Adrenal gland (tissue), 12 donors: ENCODE measurements around the gene MOCOS. TPM values are rescaled to one million over a fixed set of nuclear protein-coding genes. Genes with fewer than 3 reads are reported as not detected.

Experiments used
- DNase-seq, 7 donors: peaks; one replicate each; pipeline ENCODE4 v3.0.0-alpha.2; 2019 to 2020
- H3K27ac ChIP-seq, 5 donors: fragments of 200-600 bp; sonication (generic) in 4 of 5; 1 replicate in 3 of 5; 2 replicates in 2 of 5; pipeline versions ENCODE4 v1.5.1 to v1.8.0; 2016 to 2020; ENCODE audit warnings: mild to moderate bottlenecking in 1 of 5
- H3K27me3 ChIP-seq: fragments of 200-600 bp; 2 replicates; pipeline ENCODE4 v1.8.0; 2021
- H3K36me3 ChIP-seq, 2 donors: fragments of 200-600 bp; replicated peaks in 1 of 2; 1 replicate in 1 of 2; 2 replicates in 1 of 2; pipeline versions ENCODE4 v1.5.1 to v1.8.0; 2018 to 2022
- H3K4me1 ChIP-seq, 2 donors: fragments of 200-600 bp; replicated peaks in 1 of 2; 1 replicate in 1 of 2; 2 replicates in 1 of 2; pipeline versions ENCODE4 v1.5.1 to v1.8.0; 2018 to 2021
- H3K4me3 ChIP-seq, 4 donors: fragments of 200-600 bp; sonication (generic) in 3 of 4; one replicate each; pipeline ENCODE4 v1.5.1; 2016 to 2018
- H3K9me3 ChIP-seq, 3 donors: fragments of 200-600 bp; sonication (generic) in 1 of 3; replicated peaks in 1 of 3; 1 replicate in 2 of 3; 2 replicates in 1 of 3; pipeline versions ENCODE4 v1.5.1 to v1.8.0; 2016 to 2021
- CTCF ChIP-seq, 6 experiments: fragments of 450-650 bp in 4 of 6; fragments of 200-600 bp in 2 of 6; sonication (generic) in 1 of 6; IDR thresholded peaks; 1 replicate in 5 of 6; 2 replicates in 1 of 6; pipeline versions ENCODE4 v1.5.1 to v1.8.0; 2016 to 2021; ENCODE audit warnings: antibody characterized with exemption in 6 of 6, mild to moderate bottlenecking in 2 of 6, moderate library complexity in 1 of 6
- POLR2A ChIP-seq, 2 donors: fragments of 450-650 bp; IDR thresholded peaks; one replicate each; pipeline ENCODE4 v1.6.1; 2017; ENCODE audit warnings: antibody characterized with exemption in 2 of 2, mild to moderate bottlenecking in 2 of 2, moderate library complexity in 1 of 2
- WGBS, 4 donors: extraction: QIAGEN DNeasy Blood & Tissue Kit in 2 of 4; methylation state at CpG; one replicate each; pipeline versions ENCODE4 v1.1.5 to v1.1.7; 2013 to 2017; 5-methylcytosine and 5-hydroxymethylcytosine counted together
- intact Hi-C, 2 donors: fragments of 100-400 bp; cut with DNase I; formaldehyde crosslinking; loops; one replicate each; pipeline versions ENCODE4 v1.14.1 to v1.15.0; 2022 to 2023
- polyA plus RNA-seq, 3 donors: library from polyadenylated mRNA; stranded (reverse); fragments of 200-250 nt in 2 of 3; fragments of 350-450 nt in 1 of 3; fragmentation: Illumina TruSeq in 1 of 3; extraction: RNeasy Lipid Tissue Mini Kit (QIAGEN cat#74804) in 1 of 3; gene quantifications; one replicate each; pipeline ENCODE4 v1.2.3, GENCODE V29; 2013 to 2014
- total RNA-seq, 9 donors: library from RNA; depleted of rRNA in 4 of 9; stranded (reverse); fragments of >200 nt in 4 of 9; fragments of 120-200 nt in 1 of 9; fragmentation: NEBNext Ultra II Directional in 1 of 9; extraction: Animal tissue kit (Norgen Biotek cat#: 25700) in 1 of 9; gene quantifications; one replicate each; pipeline versions ENCODE4 v1.1.0 to v1.2.4, GENCODE V29; 2013 to 2023
- donor health status: healthy with polysubstance abuse.
- donor health status: Bipolar disorder and iron deficiency.
- donor health status: DM: yes; HTN: yes; CAD: no.
- donor health status: DM: no; HTN: no; CAD: no.
- donor health status: DM: no; HTN: no; CAD: no.
- donor health status: DM: yes; HTN: yes; CAD: no.

Gene MOCOS
- total and polyA plus RNA-seq, 12 donors, result 7.6 to 88.1 (median 20.9) TPM

DNA sequence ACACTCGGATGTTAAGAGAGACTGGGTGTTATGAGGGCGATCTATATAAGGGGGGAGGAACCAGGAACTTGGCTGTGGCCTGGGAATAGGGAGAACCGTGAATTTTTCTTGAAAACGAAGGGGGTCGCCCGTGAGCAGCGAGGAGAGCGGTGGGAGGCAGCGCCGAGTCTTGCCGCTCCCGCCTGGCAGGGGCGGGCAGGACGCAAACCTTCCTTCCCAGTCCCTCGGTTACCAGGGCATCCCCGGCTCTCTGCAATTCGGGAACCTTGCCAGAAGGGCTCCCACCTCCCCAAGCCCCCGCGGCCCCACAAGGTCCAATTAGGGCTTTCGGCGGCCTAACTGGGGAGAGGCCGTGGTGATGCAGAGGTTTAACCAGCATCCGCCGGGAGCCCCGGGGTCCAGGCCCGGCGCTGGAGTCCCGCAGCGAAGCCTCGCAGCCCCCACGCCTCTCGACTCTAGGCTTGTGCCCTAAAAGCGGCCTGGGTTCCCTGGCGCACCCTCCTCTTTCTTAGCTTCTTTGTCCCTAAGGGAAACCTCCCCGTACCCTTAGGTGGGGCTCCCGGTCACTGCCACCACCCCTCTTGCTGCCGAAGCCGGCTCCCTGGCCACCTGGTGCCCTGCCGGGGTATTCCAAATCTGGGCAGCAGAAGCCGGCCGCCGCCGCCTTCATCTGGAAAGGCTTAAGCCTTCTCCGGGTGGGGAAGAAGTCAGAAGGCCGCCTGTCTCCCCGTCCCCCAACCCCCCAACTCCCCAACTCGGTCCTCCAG is 109.5 kb downstream of the MOCOS start:
- TF ChIP-seq POLR2A (IDR thresholded peaks at IDR 0.05) (no peak), CTCF (IDR thresholded peaks at IDR 0.05) (peak; percentile 27 to 47 (median 44))
- Histone ChIP-seq H3K27me3 (no peaks in the 10 kb centered on the region), H3K4me1 (peaks cover 6 to 12% of the 10 kb centered on the region in 2 donors), H3K36me3 (no peaks in the 10 kb centered on the region), H3K4me3 (peak overlapping the region in 3 of 4 donors; percentile 26 to 77 (median 33)), H3K9me3 (no peaks in the 10 kb centered on the region), H3K27ac (peak overlapping the region in 3 of 5 donors; percentile 45 to 80 (median 64))
- intact Hi-C loops, result loop anchor here (5.0 kb wide), 1 partner anchor 275 kb away; no protein-coding TSS in a partner anchor
- WGBS, 4 donors, result 1% methylated on average over 16 to 47 of the region's 47 CpGs
- peak; percentile 72 to 84 (median 79) for DNase-seq

GRCh38 chr18:36297417-36298125 is 110.3 kb downstream of the MOCOS start, which contains the start of gene FHOD3:
FHOD3 (plus strand) TSS chr18:36297713; CDS start chr18:36297836, 123 bp downstream.
- DNase-seq, result peak; percentile 77 to 86 (median 84)
- Histone ChIP-seq H3K27me3 (no peaks in the 10 kb centered on the region), H3K36me3 (no peaks in the 10 kb centered on the region), H3K4me3 (peak within 1 kb of the TSS; percentile 26 to 84 (median 55)), H3K4me1 (peaks cover 6 to 12% of the 10 kb centered on the region in 2 donors), H3K27ac (peak within 1 kb of the TSS in 3 of 5 donors; percentile 45 to 80 (median 64)), H3K9me3 (no peaks in the 10 kb centered on the region)
- intact Hi-C loops, result loop anchor here (5.0 kb wide), 1 partner anchor 275 kb away; no protein-coding TSS in a partner anchor
- TF ChIP-seq POLR2A (IDR thresholded peaks at IDR 0.05), result peak in 1 of 2 donors; percentile 62
- TF ChIP-seq CTCF (IDR thresholded peaks at IDR 0.05), result no peak
- 0 to 1% (median 1%) methylated on average over 5 to 91 of the region's 91 CpGs; no CpG with 5 or more reads in 1 of the 4 donors for WGBS, 4 donors

DNA sequence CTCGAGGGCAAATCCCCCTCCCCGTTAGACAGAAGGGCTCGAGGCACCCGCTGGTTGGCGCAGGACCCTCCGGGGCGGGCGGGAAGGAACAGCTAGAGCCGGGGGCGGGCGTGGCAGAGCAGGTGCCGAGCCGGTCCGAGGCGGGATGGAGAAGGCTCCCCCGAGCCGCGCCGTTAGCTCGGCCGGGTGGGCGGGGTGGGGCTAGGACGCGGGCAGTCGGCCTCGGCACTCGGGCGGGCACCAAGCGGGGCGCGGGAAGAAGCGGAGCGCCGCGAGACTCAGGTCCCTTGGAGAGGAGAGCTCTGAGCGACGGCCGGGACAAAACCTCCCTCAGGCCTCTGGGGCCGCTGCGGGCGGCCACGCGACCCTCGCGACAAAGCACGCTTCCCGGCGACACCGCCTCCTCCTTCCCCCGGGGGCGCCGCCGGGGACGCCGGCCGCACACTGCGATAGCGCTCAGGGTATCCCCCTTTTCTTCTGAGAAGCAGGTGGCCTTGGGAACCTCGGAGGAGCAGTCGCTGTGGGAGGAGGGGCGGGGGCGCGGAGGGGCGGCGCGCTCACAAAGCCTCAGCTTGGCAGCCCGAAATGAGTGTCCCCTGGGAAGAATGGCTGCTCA is 110.9 kb downstream of the MOCOS start:
- TF ChIP-seq POLR2A (IDR thresholded peaks at IDR 0.05) (peak in 1 of 2 donors; percentile 10), CTCF (IDR thresholded peaks at IDR 0.05) (no peak)
- DNase-seq, result peak in 2 of 7 donors; percentile 44 to 55
- peak overlapping the region in 3 of 5 donors; percentile 45 to 77 (median 64) for H3K27ac ChIP-seq

More for the DNA sequence above, 110.9 kb downstream of the MOCOS start:
- H3K9me3 ChIP-seq, result no peaks in the 10 kb centered on the region
- H3K36me3 ChIP-seq, result no peaks in the 10 kb centered on the region
- intact Hi-C loops, result loop anchor here (5.0 kb wide), 1 partner anchor 274 kb away; no protein-coding TSS in a partner anchor
- peaks cover 6 to 12% of the 10 kb centered on the region in 2 donors for H3K4me1 ChIP-seq
- H3K27me3 ChIP-seq, result no peaks in the 10 kb centered on the region
- 1 to 13% (median 3%) methylated on average over 10 to 67 of the region's 67 CpGs for WGBS, 4 donors
- peak overlapping the region in 3 of 4 donors; percentile 26 to 84 (median 77) for H3K4me3 ChIP-seq
